Heart right ventricle (tissue), 16 donors: Measurements from ENCODE around the gene COL1A1. TPM values are rescaled to one million over a fixed set of nuclear protein-coding genes. Genes with fewer than 3 reads are reported as not detected.

ENCODE experiments used
- ATAC-seq, 8 donors: fragments of 200-7000 bp; cut with Tn5 transposase; one replicate each; pipeline ENCODE4 v1.9.1; 2020; ENCODE audit warnings: mild to moderate bottlenecking in 8 of 8, moderate library complexity in 8 of 8, moderate number of reproducible peaks in 1 of 8
- DNase-seq, 2 donors: peaks; one replicate each; pipeline ENCODE4 v3.0.0-alpha.2; 2020
- H3K27ac ChIP-seq, 10 donors: fragments of 200-600 bp; sonication (generic) in 2 of 10; one replicate each; pipeline versions ENCODE4 v1.5.0 to v1.8.0; 2020 to 2022; ENCODE audit warnings: mild to moderate bottlenecking in 3 of 10
- H3K27me3 ChIP-seq, 7 donors: fragments of 200-600 bp; one replicate each; pipeline ENCODE4 v1.8.0; 2021 to 2022; ENCODE audit warnings: mild to moderate bottlenecking in 2 of 7
- H3K36me3 ChIP-seq, 9 donors: fragments of 200-600 bp; sonication (generic) in 1 of 9; one replicate each; pipeline versions ENCODE4 v1.5.0 to v1.8.0; 2020 to 2022; ENCODE audit warnings: mild to moderate bottlenecking in 2 of 9
- H3K4me1 ChIP-seq, 9 donors: fragments of 200-600 bp; sonication (generic) in 1 of 9; one replicate each; pipeline versions ENCODE4 v1.5.0 to v1.8.0; 2020 to 2022; ENCODE audit warnings: mild to moderate bottlenecking in 4 of 9
- H3K4me3 ChIP-seq, 10 donors: fragments of 200-600 bp; sonication (generic) in 2 of 10; one replicate each; pipeline versions ENCODE4 v1.5.0 to v1.8.0; 2020 to 2022; ENCODE audit warnings: mild to moderate bottlenecking in 7 of 10, moderate library complexity in 2 of 10
- H3K9me3 ChIP-seq, 11 donors: fragments of 200-600 bp in 10 of 11; sonication (generic) in 2 of 11; one replicate each; pipeline versions ENCODE4 v1.5.0 to v1.8.0; 2013 to 2022; ENCODE audit warnings: mild to moderate bottlenecking in 2 of 11, control low read depth in 1 of 11, moderate library complexity in 1 of 11
- WGBS, 2 donors: extraction: QIAGEN DNeasy Blood & Tissue Kit; methylation state at CpG; one replicate each; pipeline ENCODE4 v1.1.7; 2013; ENCODE audit warnings: inconsistent platforms in 1 of 2; 5-methylcytosine and 5-hydroxymethylcytosine counted together
- intact Hi-C, 10 donors: fragments of 100-400 bp; cut with DNase I; formaldehyde crosslinking; loops; one replicate each; pipeline versions ENCODE4 v1.11.1 to v1.14.2; 2022
- polyA plus RNA-seq, 2 donors: library from polyadenylated mRNA; stranded (reverse); fragments of 200-250 nt; gene quantifications; one replicate each; pipeline ENCODE4 v1.2.3, GENCODE V29; 2013
- total RNA-seq, 10 donors: library from RNA; stranded (reverse); fragmentation: NEBNext Ultra II Directional in 3 of 10; extraction: Animal tissue kit (Norgen Biotek cat#: 25700) in 3 of 10; gene quantifications; one replicate each; pipeline versions ENCODE4 v1.2.1 to v1.2.4, GENCODE V29; 2021 to 2023
- TF ChIP-seq, protein P1 (sequence below), 9 donors: fragments of 200-600 bp; sonication (generic) in 2 of 9; IDR thresholded peaks; one replicate each; pipeline versions ENCODE4 v1.5.0 to v1.8.0; 2021 to 2022; ENCODE audit warnings: antibody characterized with exemption in 9 of 9, mild to moderate bottlenecking in 5 of 9, moderate library complexity in 1 of 9
- donor health status: Arrhythmogenic right ventricular cardiomyopathy.
- donor health status: ischemic (EF 13 %, LVEDD 7.1; RV severe dilation, severe dysfunction).
- donor health status: healthy with polysubstance abuse.
- donor health status: DM: no; HTN: yes; CAD: no.
- donor health status: DM: no; HTN: no; CAD: no.
- donor health status: ischemic (EF 25% LVEDD 6.9; RV normal size, moderate dysfunction).
- donor health status: ischemic (EF 25% LVEDD 5.7; RV mildly dilated, moderate dysfunction).
- donor health status: healthy.
- donor health status: DM: yes; HTN: yes; CAD: no.
- donor health status: Ischemic cardiomyopathy.
- donor health status: ischemic (EF 35%, LVEDD 5.7; RV mildly dilated, moderate dysfunction).
- donor health status: nonischemic (EF 11% LVEDD 7.7; RV severe dilation, severe dysfunction).
- donor health status: DM: yes; HTN: yes; CAD: no.
- donor health status: PGD.
- donor health status: ischemic (EF 29% LVEDD 5.4; RV normal size, mild dysfunction).
- donor health status: nonischemic (EF 23%, LVEDD 6.1; RV moderate dilation, normal function).

COL1A1 gene
- total and polyA plus RNA-seq, 12 donors = 30.2 to 455 (median 45.9) TPM

DNA sequence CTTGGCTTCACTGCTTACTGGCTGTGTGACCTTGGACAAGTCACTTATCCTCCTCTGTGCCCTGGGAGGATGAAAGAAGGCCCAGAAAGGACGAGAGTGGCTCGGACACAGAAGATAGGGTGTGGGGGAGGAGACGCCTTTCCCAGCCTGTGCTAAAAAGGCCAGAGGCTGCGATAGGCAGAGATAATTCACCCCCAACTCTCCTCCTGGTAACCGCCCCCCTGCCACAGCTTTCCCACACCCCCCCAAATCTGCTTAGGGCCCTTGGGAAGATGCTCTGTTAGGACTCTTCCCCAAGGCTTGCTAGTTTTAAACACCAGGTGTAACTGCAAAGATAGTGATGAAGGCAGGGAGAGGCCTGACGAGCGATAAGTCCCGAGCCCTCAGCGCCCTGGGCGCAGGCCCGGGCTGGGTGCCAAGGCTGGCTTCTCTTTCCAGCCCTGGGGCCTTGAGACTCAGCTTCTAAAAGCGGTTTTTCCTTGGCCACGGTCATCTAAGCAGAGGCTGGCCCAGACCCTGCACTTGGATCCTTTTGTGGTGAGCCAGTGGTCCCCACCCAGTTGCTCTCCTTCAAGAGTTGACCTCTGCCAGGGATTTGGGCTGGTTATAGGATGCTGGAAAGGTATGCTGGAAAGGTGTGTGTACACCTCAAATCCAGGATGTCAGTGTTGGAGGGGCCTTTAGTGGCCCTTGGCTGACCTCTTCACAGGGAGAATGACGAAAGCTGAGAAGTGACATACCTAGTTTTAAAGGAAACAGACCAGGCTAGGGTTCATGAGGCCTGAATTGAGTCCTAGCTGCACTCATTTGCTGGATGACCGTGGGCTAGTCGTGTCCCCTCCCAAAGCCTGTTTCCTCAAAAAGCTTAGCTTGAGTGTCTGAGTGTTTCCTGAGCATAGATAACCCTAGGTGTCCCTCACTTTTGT, 47.5 kb downstream of the COL1A1 start:
- intact Hi-C loops = loop anchor here in 1 of 10 donors (5.0 kb wide), 1 partner anchor 57 kb away; the partner anchor contains the start of gene PDK2
- no peaks in the 10 kb centered on the region for H3K27me3 ChIP-seq
- WGBS, 2 donors = 14% methylated on average over 16 of the region's 16 CpGs
- no peaks in the 10 kb centered on the region for H3K9me3 ChIP-seq
- H3K27ac ChIP-seq = peak overlapping the region; percentile 39 to 99 (median 98)
- ATAC-seq (peak in 6 of 8 donors; percentile 8 to 29 (median 16)), DNase-seq (peak; percentile 62 to 78)
- H3K36me3 ChIP-seq = no peaks in the 10 kb centered on the region
- no peak overlapping the region for H3K4me3 ChIP-seq
- peaks cover 28 to 59% (median 47%) of the 10 kb centered on the region in 9 donors for H3K4me1 ChIP-seq
- TF ChIP-seq, protein P1, sequence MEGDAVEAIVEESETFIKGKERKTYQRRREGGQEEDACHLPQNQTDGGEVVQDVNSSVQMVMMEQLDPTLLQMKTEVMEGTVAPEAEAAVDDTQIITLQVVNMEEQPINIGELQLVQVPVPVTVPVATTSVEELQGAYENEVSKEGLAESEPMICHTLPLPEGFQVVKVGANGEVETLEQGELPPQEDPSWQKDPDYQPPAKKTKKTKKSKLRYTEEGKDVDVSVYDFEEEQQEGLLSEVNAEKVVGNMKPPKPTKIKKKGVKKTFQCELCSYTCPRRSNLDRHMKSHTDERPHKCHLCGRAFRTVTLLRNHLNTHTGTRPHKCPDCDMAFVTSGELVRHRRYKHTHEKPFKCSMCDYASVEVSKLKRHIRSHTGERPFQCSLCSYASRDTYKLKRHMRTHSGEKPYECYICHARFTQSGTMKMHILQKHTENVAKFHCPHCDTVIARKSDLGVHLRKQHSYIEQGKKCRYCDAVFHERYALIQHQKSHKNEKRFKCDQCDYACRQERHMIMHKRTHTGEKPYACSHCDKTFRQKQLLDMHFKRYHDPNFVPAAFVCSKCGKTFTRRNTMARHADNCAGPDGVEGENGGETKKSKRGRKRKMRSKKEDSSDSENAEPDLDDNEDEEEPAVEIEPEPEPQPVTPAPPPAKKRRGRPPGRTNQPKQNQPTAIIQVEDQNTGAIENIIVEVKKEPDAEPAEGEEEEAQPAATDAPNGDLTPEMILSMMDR (IDR thresholded peaks at IDR 0.05) = no peak

- ATAC-seq = no peak
- DNase-seq = no peak
- no peaks in the 10 kb centered on the region for H3K9me3 ChIP-seq
- TF ChIP-seq, protein P1 (IDR thresholded peaks at IDR 0.05) = no peak
- WGBS, 2 donors = 68 to 77% methylated on average over 7 of the region's 7 CpGs
- H3K27me3 ChIP-seq = no peaks in the 10 kb centered on the region
- peak overlapping the region; percentile 93 to 99 (median 98) for H3K27ac ChIP-seq
- H3K4me1 ChIP-seq = peaks cover 33 to 69% (median 56%) of the 10 kb centered on the region in 9 donors
- peak overlapping the region in 6 of 10 donors; percentile 86 to 99 (median 90) for H3K4me3 ChIP-seq
- intact Hi-C loops = loop anchor here in 1 of 10 donors (5.0 kb wide), 1 partner anchor 55 kb away; the partner anchor contains the start of gene PDK2
- no peaks in the 10 kb centered on the region for H3K36me3 ChIP-seq
Observed at GRCh38 chr17:50152736-50153135, 48.7 kb downstream of the COL1A1 start.

DNA sequence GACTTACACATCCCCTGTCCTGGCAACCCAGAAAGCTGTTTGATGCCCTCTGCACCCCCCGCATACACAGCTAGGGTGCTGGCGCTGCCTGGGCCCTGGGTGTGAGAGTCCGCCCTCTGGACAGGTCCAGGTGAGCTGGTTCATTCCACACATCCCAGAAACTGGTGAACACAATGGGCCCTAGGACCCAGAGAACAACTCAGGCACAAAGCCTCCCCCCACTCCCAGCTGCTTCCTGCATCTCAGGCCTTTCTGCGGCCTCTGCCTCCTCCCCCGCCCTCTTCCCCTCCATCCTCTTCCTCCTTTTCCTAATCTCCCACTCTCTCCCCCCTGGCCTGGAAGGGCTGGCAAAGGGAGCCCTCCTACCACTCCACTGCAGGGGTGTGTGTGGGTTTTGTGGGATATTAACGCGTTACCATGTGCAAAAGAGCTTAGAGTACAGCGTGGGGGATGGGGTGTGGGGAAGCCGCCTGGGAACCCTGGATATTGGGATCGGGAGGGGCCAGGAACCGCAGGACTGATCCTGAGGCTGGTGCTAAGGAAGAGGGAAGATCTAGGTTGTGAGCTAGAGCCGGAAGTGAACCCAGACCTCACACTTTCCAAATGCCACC, 49.4 kb downstream of the COL1A1 start:
- peak; percentile 75 to 92 for DNase-seq
- peak; percentile 60 to 88 (median 74) for ATAC-seq
- WGBS, 2 donors = 7 to 13% methylated on average over 12 of the region's 12 CpGs
- intact Hi-C loops = loop anchor here in 1 of 10 donors (5.0 kb wide), 1 partner anchor 55 kb away; the partner anchor contains the start of gene PDK2
- H3K27ac ChIP-seq = peak overlapping the region; percentile 93 to 99 (median 98)
- H3K9me3 ChIP-seq = no peaks in the 10 kb centered on the region
- TF ChIP-seq, protein P1 (IDR thresholded peaks at IDR 0.05) = peak in 1 of 9 donors; percentile 6
- H3K4me1 ChIP-seq = peaks cover 36 to 76% (median 62%) of the 10 kb centered on the region in 9 donors
- H3K36me3 ChIP-seq = no peaks in the 10 kb centered on the region
- H3K4me3 ChIP-seq = peak overlapping the region; percentile 86 to 99 (median 90)
- no peaks in the 10 kb centered on the region for H3K27me3 ChIP-seq
